ENCODE data around the gene B3GALT2.
A peak's percentile ranks its signal among the peaks of the same experiment; 100 is the strongest.

B3GALT2 gene

DNA sequence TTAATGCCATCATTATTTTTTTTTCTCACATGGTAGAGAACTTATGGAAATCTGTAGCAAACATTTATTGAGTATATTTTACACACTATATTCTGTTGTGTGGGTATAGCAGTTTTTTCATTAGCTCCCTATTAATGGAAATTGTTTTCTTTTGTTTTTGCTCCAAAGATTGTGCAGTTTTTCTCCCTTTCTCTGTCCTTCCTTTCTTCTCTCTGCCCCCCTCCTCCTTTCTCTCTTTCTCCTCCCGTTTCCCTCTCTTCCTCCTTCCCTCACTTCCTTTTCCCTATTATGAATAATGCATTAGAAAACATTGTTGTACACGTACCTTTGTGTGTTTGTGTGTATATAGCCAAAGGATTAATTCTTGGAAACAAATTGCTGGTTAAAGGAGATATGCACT, 44.0 kb downstream of the B3GALT2 start:
- Histone ChIP-seq H3K4me1 (ENCODE audit: control insufficient read depth, insufficient read depth, low read length) (peaks cover 10% of the 10 kb centered on the region; the same call in 1 of the 2 replicates), H3K9me3 (ENCODE audit: control insufficient read depth, insufficient read depth, low read depth, low read length) (no peaks in the 10 kb centered on the region), H3K36me3 (ENCODE audit: control insufficient read depth, insufficient read depth, low read length) (peaks cover 64% of the 10 kb centered on the region), H3K4me3 (ENCODE audit: low read depth, low read length) (no peak overlapping the region), H3K27ac (ENCODE audit: low read depth, low read length) (no peak overlapping the region), H3K27me3 (ENCODE audit: control insufficient read depth, insufficient read depth, low read length) (no peaks in the 10 kb centered on the region), H3K9ac (ENCODE audit: low read length) (no peak overlapping the region)

DNA sequence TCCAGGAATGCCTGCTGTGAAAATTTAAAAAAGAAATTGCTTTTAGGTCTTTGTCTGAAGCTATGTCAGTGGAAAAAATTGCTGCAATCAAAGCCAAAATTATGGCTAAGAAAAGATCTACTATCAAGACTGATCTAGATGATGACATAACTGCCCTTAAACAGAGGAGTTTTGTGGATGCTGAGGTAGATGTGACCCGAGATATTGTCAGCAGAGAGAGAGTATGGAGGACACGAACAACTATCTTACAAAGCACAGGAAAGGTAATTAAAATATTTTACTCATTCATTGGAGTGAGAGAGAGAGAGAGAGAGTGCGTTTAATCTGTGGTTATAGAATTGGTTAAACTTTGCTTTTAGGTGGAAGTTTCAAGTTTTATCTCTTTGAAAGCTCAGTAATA, 44.6 kb downstream of the B3GALT2 start:
- no peak overlapping the region for H3K27ac ChIP-seq (ENCODE audit: low read depth, low read length)

GRCh38 chr1:193140254-193140653, 46.2 kb downstream of the B3GALT2 start:
- Histone ChIP-seq H3K4me1 (ENCODE audit: control insufficient read depth, insufficient read depth, low read length) (peaks cover 10% of the 10 kb centered on the region; the same call in 1 of the 2 replicates), H3K9me3 (ENCODE audit: control insufficient read depth, insufficient read depth, low read depth, low read length) (no peaks in the 10 kb centered on the region), H3K27me3 (ENCODE audit: control insufficient read depth, insufficient read depth, low read length) (no peaks in the 10 kb centered on the region), H3K36me3 (ENCODE audit: control insufficient read depth, insufficient read depth, low read length) (peaks cover 71% of the 10 kb centered on the region), H3K9ac (ENCODE audit: low read length) (no peak overlapping the region), H3K4me3 (ENCODE audit: low read depth, low read length) (no peak overlapping the region), H3K27ac (ENCODE audit: low read depth, low read length) (peak overlapping the region; percentile 15; the same call in 1 of the 2 replicates)

More for the DNA sequence above, 44.6 kb downstream of the B3GALT2 start:
- Histone ChIP-seq H3K9me3 (ENCODE audit: control insufficient read depth, insufficient read depth, low read depth, low read length) (no peaks in the 10 kb centered on the region), H3K9ac (ENCODE audit: low read length) (no peak overlapping the region), H3K4me1 (ENCODE audit: control insufficient read depth, insufficient read depth, low read length) (peaks cover 10% of the 10 kb centered on the region; the same call in 1 of the 2 replicates), H3K27me3 (ENCODE audit: control insufficient read depth, insufficient read depth, low read length) (no peaks in the 10 kb centered on the region), H3K4me3 (ENCODE audit: low read depth, low read length) (no peak overlapping the region), H3K36me3 (ENCODE audit: control insufficient read depth, insufficient read depth, low read length) (peaks cover 69% of the 10 kb centered on the region)

DNA sequence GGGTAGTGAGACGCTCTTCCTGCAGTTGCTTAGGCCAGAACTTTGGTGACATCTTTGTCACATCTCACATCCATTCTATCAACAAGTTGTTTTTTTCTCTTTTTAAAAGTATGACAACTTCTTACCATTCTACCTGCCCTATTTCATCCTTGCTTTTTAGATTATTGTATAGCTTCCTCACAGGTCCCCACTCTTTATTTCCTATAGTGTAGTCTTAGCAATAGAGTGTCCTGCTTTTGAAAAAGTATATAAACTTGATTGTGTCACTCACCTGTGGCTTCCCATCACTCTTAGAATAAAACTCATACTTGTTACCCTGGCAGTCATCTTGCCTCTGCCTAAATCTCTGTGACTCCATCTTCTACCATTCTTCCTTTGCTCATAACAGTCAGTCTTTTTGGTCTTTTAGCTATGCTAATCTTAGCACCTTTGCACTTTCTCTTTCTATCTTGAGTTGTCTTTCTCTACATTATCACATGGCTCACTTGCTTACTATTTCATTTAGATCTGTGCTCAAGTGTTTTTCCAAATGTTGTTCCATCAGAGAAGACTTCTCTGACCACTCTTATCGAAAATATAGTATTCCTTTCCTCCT, 55.0 kb downstream of the B3GALT2 start:
- Histone ChIP-seq H3K27me3 (ENCODE audit: control insufficient read depth, insufficient read depth, low read length) (no peaks in the 10 kb centered on the region), H3K36me3 (ENCODE audit: control insufficient read depth, insufficient read depth, low read length) (peaks cover 68% of the 10 kb centered on the region)

More for the DNA sequence above, 55.0 kb downstream of the B3GALT2 start:
- no peaks in the 10 kb centered on the region for H3K4me1 ChIP-seq (ENCODE audit: control insufficient read depth, insufficient read depth, low read length)
- no peak overlapping the region for H3K4me3 ChIP-seq (ENCODE audit: low read depth, low read length)
- H3K9me3 ChIP-seq (ENCODE audit: control insufficient read depth, insufficient read depth, low read depth, low read length) = no peaks in the 10 kb centered on the region
- H3K27ac ChIP-seq (ENCODE audit: low read depth, low read length) = no peak overlapping the region
- no peak overlapping the region for H3K9ac ChIP-seq (ENCODE audit: low read length)

Data from HUES6 (cell line).